Ascending aorta (tissue), 2 donors: Measurements from ENCODE around the gene PXMP4. TPM values are rescaled to one million over a fixed set of nuclear protein-coding genes. Genes with fewer than 3 reads are reported as not detected.

Experiments
- DNase-seq, 2 donors: peaks; one replicate each; pipeline ENCODE4 v3.0.0-alpha.2; 2019; ENCODE audit warnings: low spot score in 2 of 2
- H3K27ac ChIP-seq, 2 donors: fragments of 200-600 bp; sonication (generic); one replicate each; pipeline ENCODE4 v1.5.1; 2016 to 2017; ENCODE audit warnings: mild to moderate bottlenecking in 1 of 2
- H3K27me3 ChIP-seq: fragments of 200-600 bp; sonication (generic); one replicate; pipeline ENCODE4 v1.5.1; 2017
- H3K36me3 ChIP-seq, 2 donors: fragments of 200-600 bp; sonication (generic); one replicate each; pipeline ENCODE4 v1.5.1; 2016
- H3K4me1 ChIP-seq, 2 donors: fragments of 200-600 bp; sonication (generic); one replicate each; pipeline ENCODE4 v1.5.1; 2016 to 2017; ENCODE audit warnings: mild to moderate bottlenecking in 1 of 2
- H3K4me3 ChIP-seq, 2 donors: fragments of 200-600 bp; sonication (generic); one replicate each; pipeline ENCODE4 v1.5.1; 2016 to 2017; ENCODE audit warnings: mild to moderate bottlenecking in 1 of 2
- H3K9me3 ChIP-seq, 2 donors: fragments of 200-600 bp; sonication (generic); one replicate each; pipeline ENCODE4 v1.5.1; 2016
- intact Hi-C: fragments of 100-400 bp; cut with DNase I; formaldehyde crosslinking; loops from one replicate; pipeline ENCODE4 v1.15.1; 2023
- total RNA-seq: library from RNA; depleted of rRNA; stranded (reverse); fragments of >200 nt; gene quantifications from one replicate; pipeline ENCODE4 v1.1.0, GENCODE V29; 2016
- TF ChIP-seq, protein P1 (sequence below), 3 experiments: fragments of 200-600 bp in 2 of 3; fragments of 450-650 bp in 1 of 3; sonication (generic) in 2 of 3; IDR thresholded peaks; one replicate each; pipeline ENCODE4 v1.5.1; 2016 to 2019; ENCODE audit warnings: antibody characterized with exemption in 3 of 3, mild to moderate bottlenecking in 1 of 3, moderate library complexity in 1 of 3

The PXMP4 gene
- total RNA-seq, 1 donor from 2014 or later = 38.0 TPM

DNA sequence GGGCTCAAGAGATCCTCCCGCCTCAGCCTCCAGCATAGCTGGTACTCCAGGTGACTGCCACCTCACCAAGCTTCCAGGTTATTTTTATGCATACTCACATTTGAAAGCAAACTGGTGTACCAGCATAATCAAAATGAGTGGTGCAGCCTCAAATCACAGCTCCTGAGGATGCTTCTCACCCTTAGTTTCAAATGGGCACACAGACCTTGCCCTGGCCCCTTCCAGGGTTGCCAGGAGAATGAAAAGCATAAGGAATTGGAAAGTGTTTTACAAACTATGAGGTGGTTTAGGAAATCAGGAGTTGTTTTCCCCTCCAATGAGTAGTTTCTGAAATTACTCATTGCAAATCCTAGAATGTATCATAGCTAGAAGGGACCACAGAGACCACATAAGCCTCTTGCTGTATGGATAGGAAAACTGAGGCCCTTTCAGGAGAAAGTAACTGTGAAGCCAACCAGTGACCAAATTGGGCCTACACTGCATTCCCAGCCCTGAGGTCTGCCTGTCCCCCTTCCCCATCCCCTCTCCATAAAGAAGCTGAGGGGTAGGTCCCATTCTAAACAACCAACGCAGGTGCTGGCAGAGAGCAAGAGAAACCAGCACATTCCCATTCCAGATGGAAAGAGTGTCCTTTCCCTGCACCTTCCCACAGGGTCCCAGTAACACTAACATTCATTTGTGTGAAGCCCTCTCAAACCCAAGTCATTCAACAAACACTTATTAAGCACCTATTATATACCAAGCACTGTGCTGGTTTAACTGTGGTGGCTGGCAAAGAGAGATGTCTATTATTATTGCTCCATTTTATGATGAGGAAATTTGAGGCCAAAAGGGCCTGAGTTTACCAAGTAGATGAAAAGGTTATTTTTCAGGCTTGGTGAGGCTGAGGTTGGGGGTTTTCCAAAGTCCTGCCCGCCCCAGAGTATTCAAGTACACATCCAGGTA, 31.8 kb downstream of the PXMP4 start:
- peaks cover 3 to 4% of the 10 kb centered on the region in 2 donors for H3K4me1 ChIP-seq
- no peaks in the 10 kb centered on the region for H3K36me3 ChIP-seq
- intact Hi-C loops = no loop called here
- H3K9me3 ChIP-seq = no peaks in the 10 kb centered on the region
- no peak overlapping the region for H3K27ac ChIP-seq
- TF ChIP-seq, protein P1, sequence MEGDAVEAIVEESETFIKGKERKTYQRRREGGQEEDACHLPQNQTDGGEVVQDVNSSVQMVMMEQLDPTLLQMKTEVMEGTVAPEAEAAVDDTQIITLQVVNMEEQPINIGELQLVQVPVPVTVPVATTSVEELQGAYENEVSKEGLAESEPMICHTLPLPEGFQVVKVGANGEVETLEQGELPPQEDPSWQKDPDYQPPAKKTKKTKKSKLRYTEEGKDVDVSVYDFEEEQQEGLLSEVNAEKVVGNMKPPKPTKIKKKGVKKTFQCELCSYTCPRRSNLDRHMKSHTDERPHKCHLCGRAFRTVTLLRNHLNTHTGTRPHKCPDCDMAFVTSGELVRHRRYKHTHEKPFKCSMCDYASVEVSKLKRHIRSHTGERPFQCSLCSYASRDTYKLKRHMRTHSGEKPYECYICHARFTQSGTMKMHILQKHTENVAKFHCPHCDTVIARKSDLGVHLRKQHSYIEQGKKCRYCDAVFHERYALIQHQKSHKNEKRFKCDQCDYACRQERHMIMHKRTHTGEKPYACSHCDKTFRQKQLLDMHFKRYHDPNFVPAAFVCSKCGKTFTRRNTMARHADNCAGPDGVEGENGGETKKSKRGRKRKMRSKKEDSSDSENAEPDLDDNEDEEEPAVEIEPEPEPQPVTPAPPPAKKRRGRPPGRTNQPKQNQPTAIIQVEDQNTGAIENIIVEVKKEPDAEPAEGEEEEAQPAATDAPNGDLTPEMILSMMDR (IDR thresholded peaks at IDR 0.05) = no peak
- H3K27me3 ChIP-seq = no peaks in the 10 kb centered on the region
- no peak overlapping the region for H3K4me3 ChIP-seq
- DNase-seq = no peak

DNA sequence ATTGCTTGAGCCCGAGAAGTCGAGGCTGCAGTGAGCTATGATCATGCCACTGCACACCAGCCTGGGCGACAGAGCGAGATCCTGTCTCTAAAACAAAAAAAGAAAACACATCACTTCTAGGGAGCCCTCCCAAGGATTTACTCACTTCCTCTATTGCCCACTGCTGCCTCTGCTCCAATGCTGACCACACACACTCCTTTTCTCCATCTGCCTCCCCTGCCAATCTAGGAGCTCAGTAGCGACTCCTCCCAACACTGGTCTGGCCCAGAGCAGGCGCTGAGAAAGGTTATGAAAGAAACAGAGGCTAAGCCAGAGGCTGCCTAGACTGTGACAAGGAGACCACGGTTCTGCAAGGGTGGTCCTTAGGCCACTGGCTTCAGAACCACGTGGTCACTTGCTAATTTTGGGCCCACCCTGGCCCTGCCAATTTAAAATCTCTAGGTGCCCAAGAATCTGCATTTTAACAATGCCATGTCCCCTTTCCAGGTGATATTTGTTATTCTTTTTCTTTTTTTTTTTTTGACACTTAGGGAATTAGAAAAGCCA, 32.7 kb downstream of the PXMP4 start:
- Histone ChIP-seq H3K36me3 (no peaks in the 10 kb centered on the region), H3K4me1 (peaks cover 3 to 4% of the 10 kb centered on the region in 2 donors), H3K27ac (peak overlapping the region; percentile 9 to 58), H3K27me3 (no peaks in the 10 kb centered on the region), H3K4me3 (no peak overlapping the region), H3K9me3 (no peaks in the 10 kb centered on the region)
- TF ChIP-seq, protein P1 (IDR thresholded peaks at IDR 0.05) = no peak
- intact Hi-C loops = no loop called here
- no peak for DNase-seq

DNA sequence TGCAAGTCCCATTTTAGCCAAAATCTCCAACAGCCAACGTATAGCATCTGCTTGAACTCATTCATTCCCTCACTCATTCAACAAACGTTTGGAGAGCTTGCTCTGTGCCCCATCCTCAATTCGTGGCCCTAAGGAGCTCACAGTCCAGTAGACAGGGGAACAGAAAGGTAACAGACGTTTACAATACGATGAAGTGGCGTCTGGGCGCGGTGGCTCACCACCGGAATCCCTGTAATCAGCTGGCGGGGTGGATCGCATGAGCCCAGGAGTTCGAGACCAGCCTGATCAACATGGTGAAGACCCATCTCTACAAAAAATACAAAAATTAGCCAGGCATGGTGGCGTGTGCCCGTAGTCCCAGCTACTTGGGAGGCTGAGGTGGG, 33.1 kb downstream of the PXMP4 start:
- intact Hi-C loops = no loop called here

DNA sequence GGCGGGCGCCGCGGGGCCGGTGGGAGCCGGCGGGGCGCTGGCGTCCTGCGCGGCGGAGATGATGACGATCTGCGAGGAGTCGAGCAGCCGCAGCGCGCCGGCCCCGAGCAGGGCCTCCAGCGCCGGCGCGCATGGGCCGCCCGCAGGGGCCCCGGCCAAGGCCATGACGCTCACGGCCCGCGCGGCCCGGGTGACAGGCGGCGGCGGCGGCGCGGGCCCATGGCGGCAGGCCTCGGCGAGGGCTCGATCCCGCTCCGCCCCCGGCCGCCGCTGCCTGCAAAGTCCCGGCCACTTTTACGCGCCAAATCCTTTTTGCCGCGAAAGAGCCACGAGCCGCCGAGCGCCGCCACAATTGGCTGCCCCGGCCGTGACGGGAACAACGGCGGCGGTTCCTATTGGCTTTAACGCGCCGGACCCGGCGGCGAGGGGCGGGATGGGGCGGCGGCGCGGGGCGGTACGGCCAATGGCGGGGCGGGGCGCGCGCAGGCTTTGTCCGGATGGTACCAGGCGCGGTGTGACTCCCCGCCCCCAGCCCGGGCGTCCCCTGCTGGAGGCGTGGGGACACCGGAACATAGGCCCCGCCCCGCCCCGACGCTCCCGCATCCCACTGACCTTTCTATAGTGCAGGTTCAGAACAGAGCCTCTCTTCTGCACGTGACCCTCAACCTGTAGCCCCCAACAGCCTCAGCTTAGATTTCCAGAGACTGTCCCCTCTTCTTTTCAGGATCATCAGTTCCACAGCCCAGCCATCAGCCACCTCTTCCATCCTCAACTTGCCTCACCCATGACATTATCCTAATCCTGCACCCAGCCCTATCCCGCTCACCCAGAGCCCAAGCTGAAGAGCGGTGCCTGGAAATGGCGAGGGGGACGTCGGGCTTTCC, 33.8 kb downstream of the PXMP4 start, which contains the start of gene E2F1:
TSS of gene E2F1 (minus strand) at position 286 of the 884 bp plus-strand sequence. CDS start at position 165, 121 bp downstream.
- Histone ChIP-seq H3K4me3 (peak within 1 kb of the TSS; percentile 43 to 62), H3K36me3 (no peaks in the 10 kb centered on the region), H3K27ac (peak within 1 kb of the TSS; percentile 46 to 58), H3K27me3 (no peaks in the 10 kb centered on the region), H3K4me1 (peaks cover 4 to 6% of the 10 kb centered on the region in 2 donors), H3K9me3 (no peaks in the 10 kb centered on the region)
- DNase-seq = peak; percentile 79 to 97
- TF ChIP-seq, protein P1 (IDR thresholded peaks at IDR 0.05) = peak; percentile 11 to 49 (median 25)
- intact Hi-C loops = no loop called here

More for the DNA sequence above, 33.1 kb downstream of the PXMP4 start:
- TF ChIP-seq, protein P1 (IDR thresholded peaks at IDR 0.05) = no peak
- H3K27ac ChIP-seq = peak overlapping the region; percentile 46 to 58
- no peaks in the 10 kb centered on the region for H3K9me3 ChIP-seq
- H3K4me3 ChIP-seq = peak overlapping the region in 1 of 2 donors; percentile 43
- H3K36me3 ChIP-seq = no peaks in the 10 kb centered on the region
- no peaks in the 10 kb centered on the region for H3K27me3 ChIP-seq
- peaks cover 3 to 4% of the 10 kb centered on the region in 2 donors for H3K4me1 ChIP-seq
- DNase-seq = no peak
